HG03097 (cell line): ENCODE results near the gene TH.

Source experiments
- ATAC-seq: cut with Tn5 transposase; IDR thresholded peaks from one replicate; pipeline ENCODE4 v1.9.1; 2021; ENCODE audit not compliant: unreplicated experiment, low FRiP score

TH gene

GRCh38 chr11:2115308-2115707 lies 56.3 kb downstream of the TH start:
- ATAC-seq, result no peak

- no peak for ATAC-seq
These were observed 57.0 kb downstream of the TH start for GRCh38 chr11:2114430-2115241.
